PC-3 (cell line): ENCODE results near the gene TRPC1.
A peak's percentile ranks its signal among the peaks of the same experiment; 100 is the strongest.

ENCODE experiments used
- EZH2 ChIP-seq: fragments of 300-600 bp; sonication (generic); IDR thresholded peaks from one replicate; pipeline ENCODE4 v1.6.1; 2017; ENCODE audit warnings: antibody characterized with exemption, mild to moderate bottlenecking, low read length; ENCODE audit not compliant: unreplicated experiment
- EZH2phosphoT487 ChIP-seq: fragments of 300-600 bp; sonication (generic); IDR thresholded peaks from 2 replicates; pipeline ENCODE4 v1.6.1; 2018; ENCODE audit warnings: mild to moderate bottlenecking, antibody characterized with exemption, low read length, borderline replicate concordance
- TF ChIP-seq, protein P1 (sequence below): fragments of 300-600 bp; sonication (generic); conservative IDR thresholded peaks from 2 replicates; pipeline ENCODE4 v1.5.1; 2017; ENCODE audit warnings: antibody characterized with exemption, low read depth, mild to moderate bottlenecking, low read length

- no peak for TF ChIP-seq EZH2
- TF ChIP-seq, protein P1, sequence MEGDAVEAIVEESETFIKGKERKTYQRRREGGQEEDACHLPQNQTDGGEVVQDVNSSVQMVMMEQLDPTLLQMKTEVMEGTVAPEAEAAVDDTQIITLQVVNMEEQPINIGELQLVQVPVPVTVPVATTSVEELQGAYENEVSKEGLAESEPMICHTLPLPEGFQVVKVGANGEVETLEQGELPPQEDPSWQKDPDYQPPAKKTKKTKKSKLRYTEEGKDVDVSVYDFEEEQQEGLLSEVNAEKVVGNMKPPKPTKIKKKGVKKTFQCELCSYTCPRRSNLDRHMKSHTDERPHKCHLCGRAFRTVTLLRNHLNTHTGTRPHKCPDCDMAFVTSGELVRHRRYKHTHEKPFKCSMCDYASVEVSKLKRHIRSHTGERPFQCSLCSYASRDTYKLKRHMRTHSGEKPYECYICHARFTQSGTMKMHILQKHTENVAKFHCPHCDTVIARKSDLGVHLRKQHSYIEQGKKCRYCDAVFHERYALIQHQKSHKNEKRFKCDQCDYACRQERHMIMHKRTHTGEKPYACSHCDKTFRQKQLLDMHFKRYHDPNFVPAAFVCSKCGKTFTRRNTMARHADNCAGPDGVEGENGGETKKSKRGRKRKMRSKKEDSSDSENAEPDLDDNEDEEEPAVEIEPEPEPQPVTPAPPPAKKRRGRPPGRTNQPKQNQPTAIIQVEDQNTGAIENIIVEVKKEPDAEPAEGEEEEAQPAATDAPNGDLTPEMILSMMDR = 0 out of 2 replicates have a peak, but pooled peaks have one; percentile 15
- TF ChIP-seq EZH2phosphoT487 = no peak
Observed at GRCh38 chr3:142724682-142725356, 985 bp downstream of the TRPC1 start.
